Measurements from ENCODE around the gene TMEM61.
A peak's percentile ranks its signal among the peaks of the same experiment; 100 is the strongest.
"Not testable (repeated sequence)": the region's sequence is repeated elsewhere in the genome, so short reads cannot be mapped to it uniquely, and the experiment has no call there.

The TMEM61 gene

GRCh38 chr1:54959241-54959640 lies 21.2 kb upstream of the TMEM61 start:
- Histone ChIP-seq H3K9me3 (ENCODE audit: insufficient read depth, low read length) (peaks cover 10% of the 10 kb centered on the region; the same call in 1 of the 2 replicates), H3K4me2 (ENCODE audit: low read depth, low read length, poor library complexity, severe bottlenecking) (no peak overlapping the region), H3K27ac (ENCODE audit: low read depth, low read length) (no peak overlapping the region), H3K36me3 (ENCODE audit: low read length) (no peaks in the 10 kb centered on the region), H3K4me3 (ENCODE audit: insufficient read depth, low read length, poor library complexity, severe bottlenecking) (no peak overlapping the region), H3K79me2 (ENCODE audit: insufficient read depth, low read length) (no peaks in the 10 kb centered on the region), H3F3A (ENCODE audit: insufficient read depth) (no peaks in the 10 kb centered on the region), H3K9me2 (replicated peaks; ENCODE audit: insufficient read depth, low read length) (no peaks in the 10 kb centered on the region), H2AFZ (ENCODE audit: low read depth, low read length, severe bottlenecking) (no peak overlapping the region), H3K27me3 (ENCODE audit: low read length) (no peaks in the 10 kb centered on the region), H4K20me1 (ENCODE audit: low read depth, low read length) (no peaks in the 10 kb centered on the region), H3K9ac (ENCODE audit: low read length) (no peak overlapping the region)
- TF ChIP-seq EZH2phosphoT487 (conservative IDR thresholded peaks at IDR 0.05; ENCODE audit: low read length) (no peak), CTCF (IDR thresholded peaks at IDR 0.05; ENCODE audit: insufficient read depth, low read length, poor library complexity, severe bottlenecking) (no peak)

- no peak for TF ChIP-seq CTCF (IDR thresholded peaks at IDR 0.05; ENCODE audit: insufficient read depth, low read length, poor library complexity, severe bottlenecking)
- no peak overlapping the region for H3K4me2 ChIP-seq (ENCODE audit: low read depth, low read length, poor library complexity, severe bottlenecking)
These were observed 17.6 kb upstream of the TMEM61 start for GRCh38 chr1:54962612-54963395.

GRCh38 chr1:54963829-54964228 lies 16.6 kb upstream of the TMEM61 start:
- H3K4me3 ChIP-seq (ENCODE audit: insufficient read depth, low read length, poor library complexity, severe bottlenecking); H4K20me1 ChIP-seq (ENCODE audit: low read depth, low read length); H3F3A ChIP-seq (ENCODE audit: insufficient read depth); H3K9ac ChIP-seq (ENCODE audit: low read length); H3K27ac ChIP-seq (ENCODE audit: low read depth, low read length); H3K9me3 ChIP-seq (ENCODE audit: insufficient read depth, low read length); H3K9me2 ChIP-seq (replicated peaks; ENCODE audit: insufficient read depth, low read length); H3K27me3 ChIP-seq (ENCODE audit: low read length); H3K36me3 ChIP-seq (ENCODE audit: low read length); H3K4me2 ChIP-seq (ENCODE audit: low read depth, low read length, poor library complexity, severe bottlenecking); H3K79me2 ChIP-seq (ENCODE audit: insufficient read depth, low read length); H2AFZ ChIP-seq (ENCODE audit: low read depth, low read length, severe bottlenecking): not testable (repeated sequence)

More at GRCh38 chr1:54962612-54963395, 17.6 kb upstream of the TMEM61 start:
- H3K79me2 ChIP-seq (ENCODE audit: insufficient read depth, low read length): no peaks in the 10 kb centered on the region
- H3F3A ChIP-seq (ENCODE audit: insufficient read depth): no peaks in the 10 kb centered on the region
- no peaks in the 10 kb centered on the region for H3K36me3 ChIP-seq (ENCODE audit: low read length)
- H3K9ac ChIP-seq (ENCODE audit: low read length): no peak overlapping the region
- peaks cover 6% of the 10 kb centered on the region; the same call in 1 of the 2 replicates for H3K9me3 ChIP-seq (ENCODE audit: insufficient read depth, low read length)
- H3K27ac ChIP-seq (ENCODE audit: low read depth, low read length): no peak overlapping the region
- no peak overlapping the region for H2AFZ ChIP-seq (ENCODE audit: low read depth, low read length, severe bottlenecking)
- H3K9me2 ChIP-seq (replicated peaks; ENCODE audit: insufficient read depth, low read length): no peaks in the 10 kb centered on the region
- no peak overlapping the region for H3K4me3 ChIP-seq (ENCODE audit: insufficient read depth, low read length, poor library complexity, severe bottlenecking)
- no peaks in the 10 kb centered on the region for H4K20me1 ChIP-seq (ENCODE audit: low read depth, low read length)
- no peaks in the 10 kb centered on the region for H3K27me3 ChIP-seq (ENCODE audit: low read length)

- no peak for TF ChIP-seq CTCF (IDR thresholded peaks at IDR 0.05; ENCODE audit: insufficient read depth, low read length, poor library complexity, severe bottlenecking)
- TF ChIP-seq EZH2phosphoT487 (conservative IDR thresholded peaks at IDR 0.05; ENCODE audit: low read length): no peak
- Histone ChIP-seq H3F3A (ENCODE audit: insufficient read depth) (no peaks in the 10 kb centered on the region), H3K9ac (ENCODE audit: low read length) (no peak overlapping the region), H3K4me3 (ENCODE audit: insufficient read depth, low read length, poor library complexity, severe bottlenecking) (no peak overlapping the region), H2AFZ (ENCODE audit: low read depth, low read length, severe bottlenecking) (peak overlapping the region; percentile 61), H3K36me3 (ENCODE audit: low read length) (no peaks in the 10 kb centered on the region), H3K27me3 (ENCODE audit: low read length) (no peaks in the 10 kb centered on the region), H3K27ac (ENCODE audit: low read depth, low read length) (no peak overlapping the region), H3K4me2 (ENCODE audit: low read depth, low read length, poor library complexity, severe bottlenecking) (peak overlapping the region; percentile 42), H4K20me1 (ENCODE audit: low read depth, low read length) (no peaks in the 10 kb centered on the region), H3K79me2 (ENCODE audit: insufficient read depth, low read length) (no peaks in the 10 kb centered on the region), H3K9me3 (ENCODE audit: insufficient read depth, low read length) (no peaks in the 10 kb centered on the region), H3K9me2 (replicated peaks; ENCODE audit: insufficient read depth, low read length) (no peaks in the 10 kb centered on the region)
These were observed 14.6 kb upstream of the TMEM61 start for GRCh38 chr1:54965624-54966340.

Data from SU-DHL-6 (cell line).